HEK293 (cell line): ENCODE data around the gene SPATA6L.

Experiments
- CTCF ChIP-seq: fragments of 450-650 bp; formaldehyde crosslinking; IDR thresholded peaks from 2 replicates; pipeline ENCODE4 v1.5.1; 2016; ENCODE audit warnings: missing biosample characterization, missing genetic modification characterization
- YY2 ChIP-seq: fragments of 450-650 bp; formaldehyde crosslinking; IDR thresholded peaks from 2 replicates; pipeline ENCODE4 v1.5.1; 2016; ENCODE audit warnings: missing biosample characterization, missing genetic modification characterization
- ZNF121 ChIP-seq: fragments of 450-650 bp; formaldehyde crosslinking; IDR thresholded peaks from 2 replicates; pipeline ENCODE4 v1.5.1; 2016; ENCODE audit warnings: missing biosample characterization, missing genetic modification characterization
- ZNF146 ChIP-seq: fragments of 450-650 bp; formaldehyde crosslinking; IDR thresholded peaks from 2 replicates; pipeline ENCODE4 v1.5.1; 2016; ENCODE audit warnings: missing biosample characterization, missing genetic modification characterization
- ZNF19 ChIP-seq: fragments of 450-650 bp; formaldehyde crosslinking; IDR thresholded peaks from 2 replicates; pipeline ENCODE4; 2016; ENCODE audit warnings: missing biosample characterization, missing genetic modification characterization, low read depth
- ZNF2 ChIP-seq: fragments of 450-650 bp; formaldehyde crosslinking; IDR thresholded peaks from 2 replicates; pipeline ENCODE4 v1.5.1; 2016; ENCODE audit warnings: missing biosample characterization, missing genetic modification characterization
- ZNF658 ChIP-seq: fragments of 450-650 bp; formaldehyde crosslinking; IDR thresholded peaks from 2 replicates; pipeline ENCODE4; 2016; ENCODE audit warnings: missing biosample characterization, missing genetic modification characterization
- ZNF692 ChIP-seq: fragments of 450-650 bp; formaldehyde crosslinking; IDR thresholded peaks from 2 replicates; pipeline ENCODE4 v1.5.1; 2016; ENCODE audit warnings: missing biosample characterization, missing genetic modification characterization
- TF ChIP-seq, protein P1 (sequence below): fragments of 450-650 bp; formaldehyde crosslinking; IDR thresholded peaks from 2 replicates; pipeline ENCODE4 v1.5.1; 2016; ENCODE audit warnings: missing biosample characterization, missing genetic modification characterization

DNA sequence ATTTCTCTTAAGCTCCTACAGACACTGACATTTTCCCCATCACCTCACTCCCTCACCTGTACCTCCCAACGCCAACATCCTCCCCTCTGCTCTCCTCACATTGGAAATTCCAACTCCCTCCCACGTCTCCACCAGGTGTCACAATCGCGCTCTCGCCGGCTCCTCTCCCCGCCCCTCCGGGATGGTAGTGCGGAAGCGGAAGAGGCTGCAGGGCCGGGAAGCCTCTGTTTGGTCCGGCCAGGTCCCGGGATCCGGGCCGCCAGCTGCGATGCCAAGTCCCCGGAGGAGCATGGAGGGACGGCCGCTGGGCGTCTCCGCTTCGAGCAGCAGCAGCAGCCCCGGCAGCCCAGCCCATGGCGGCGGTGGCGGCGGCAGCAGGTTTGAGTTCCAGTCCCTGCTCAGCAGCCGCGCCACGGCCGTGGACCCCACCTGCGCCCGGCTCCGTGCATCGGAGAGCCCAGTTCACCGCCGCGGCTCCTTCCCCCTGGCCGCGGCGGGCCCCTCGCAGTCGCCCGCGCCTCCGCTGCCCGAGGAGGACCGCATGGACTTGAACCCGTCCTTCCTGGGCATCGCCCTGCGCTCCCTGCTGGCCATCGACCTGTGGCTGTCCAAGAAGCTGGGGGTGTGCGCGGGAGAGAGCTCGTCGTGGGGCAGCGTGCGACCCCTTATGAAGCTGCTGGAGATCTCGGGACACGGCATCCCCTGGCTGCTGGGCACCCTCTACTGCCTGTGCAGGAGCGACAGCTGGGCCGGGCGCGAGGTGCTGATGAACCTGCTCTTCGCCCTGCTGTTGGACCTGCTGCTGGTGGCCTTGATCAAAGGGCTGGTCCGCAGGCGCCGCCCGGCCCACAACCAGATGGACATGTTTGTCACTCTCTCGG is 3.9 kb downstream of the SPATA6L start, which contains the start of gene PLPP6:
- peak; percentile 66 for TF ChIP-seq CTCF
- no peak; the same call in 1 of the 2 replicates for TF ChIP-seq YY2 (tag by site-specific recombination)
- TF ChIP-seq ZNF658 = no peak
- peak; percentile 15; the same call in 1 of the 2 replicates for TF ChIP-seq ZNF146 (tag by site-specific recombination)
- no peak for TF ChIP-seq ZNF2 (tag by site-specific recombination)
- TF ChIP-seq, protein P1, sequence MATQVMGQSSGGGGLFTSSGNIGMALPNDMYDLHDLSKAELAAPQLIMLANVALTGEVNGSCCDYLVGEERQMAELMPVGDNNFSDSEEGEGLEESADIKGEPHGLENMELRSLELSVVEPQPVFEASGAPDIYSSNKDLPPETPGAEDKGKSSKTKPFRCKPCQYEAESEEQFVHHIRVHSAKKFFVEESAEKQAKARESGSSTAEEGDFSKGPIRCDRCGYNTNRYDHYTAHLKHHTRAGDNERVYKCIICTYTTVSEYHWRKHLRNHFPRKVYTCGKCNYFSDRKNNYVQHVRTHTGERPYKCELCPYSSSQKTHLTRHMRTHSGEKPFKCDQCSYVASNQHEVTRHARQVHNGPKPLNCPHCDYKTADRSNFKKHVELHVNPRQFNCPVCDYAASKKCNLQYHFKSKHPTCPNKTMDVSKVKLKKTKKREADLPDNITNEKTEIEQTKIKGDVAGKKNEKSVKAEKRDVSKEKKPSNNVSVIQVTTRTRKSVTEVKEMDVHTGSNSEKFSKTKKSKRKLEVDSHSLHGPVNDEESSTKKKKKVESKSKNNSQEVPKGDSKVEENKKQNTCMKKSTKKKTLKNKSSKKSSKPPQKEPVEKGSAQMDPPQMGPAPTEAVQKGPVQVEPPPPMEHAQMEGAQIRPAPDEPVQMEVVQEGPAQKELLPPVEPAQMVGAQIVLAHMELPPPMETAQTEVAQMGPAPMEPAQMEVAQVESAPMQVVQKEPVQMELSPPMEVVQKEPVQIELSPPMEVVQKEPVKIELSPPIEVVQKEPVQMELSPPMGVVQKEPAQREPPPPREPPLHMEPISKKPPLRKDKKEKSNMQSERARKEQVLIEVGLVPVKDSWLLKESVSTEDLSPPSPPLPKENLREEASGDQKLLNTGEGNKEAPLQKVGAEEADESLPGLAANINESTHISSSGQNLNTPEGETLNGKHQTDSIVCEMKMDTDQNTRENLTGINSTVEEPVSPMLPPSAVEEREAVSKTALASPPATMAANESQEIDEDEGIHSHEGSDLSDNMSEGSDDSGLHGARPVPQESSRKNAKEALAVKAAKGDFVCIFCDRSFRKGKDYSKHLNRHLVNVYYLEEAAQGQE (tag by site-specific recombination) = no peak
- TF ChIP-seq ZNF19 (tag by site-specific recombination) = no peak
- TF ChIP-seq ZNF692 (tag by site-specific recombination) = peak; percentile 92
- TF ChIP-seq ZNF121 (tag by site-specific recombination) = no peak
